ENCODE measurements around the gene ITPKC.

ITPKC gene

GRCh38 chr19:40740747-40741146 lies 23.8 kb downstream of the ITPKC start:
- TF ChIP-seq CTCF (IDR thresholded peaks at IDR 0.05; ENCODE audit: control extremely low read depth, extremely low read depth, low read depth, missing control alignments), result no peak
- DNase-seq (ENCODE audit: extremely low spot score), result no peak
- POLR2A ChIA-PET, result interaction anchor here (1.2 kb wide), 1 partner anchor 10 kb away, joined by 3 read pairs; the partner anchor contains the start of gene ACTMAP
- CTCF ChIA-PET, result interaction anchor here (1.2 kb wide), 1 partner anchor 80 kb away, joined by 3 read pairs; no protein-coding TSS in a partner anchor

GRCh38 chr19:40741527-40742390 lies 24.8 kb downstream of the ITPKC start:
- CTCF ChIA-PET, result interaction anchor here (1.4 to 2.2 kb wide), 5 partner anchors 8 to 107 kb away, joined by 4 to 10 read pairs (median 5); partner anchors contain the start of gene RAB4B

GRCh38 chr19:40742477-40742876 lies 25.6 kb downstream of the ITPKC start:
- ChIA-PET POLR2A (interaction anchor here (0.6 to 1.5 kb wide), 2 partner anchors 11 to 26 kb away, joined by 3 to 9 read pairs; partner anchors contain the start of genes COQ8B and ITPKC), CTCF (interaction anchor here (1.4 to 2.2 kb wide), 5 partner anchors 9 to 108 kb away, joined by 4 to 10 read pairs (median 5); partner anchors contain the start of gene RAB4B)
- no peak for TF ChIP-seq CTCF (IDR thresholded peaks at IDR 0.05; ENCODE audit: control extremely low read depth, extremely low read depth, low read depth, missing control alignments)
- DNase-seq (ENCODE audit: extremely low spot score), result no peak

More at GRCh38 chr19:40741527-40742390, 24.8 kb downstream of the ITPKC start:
- TF ChIP-seq CTCF (IDR thresholded peaks at IDR 0.05; ENCODE audit: control extremely low read depth, extremely low read depth, low read depth, missing control alignments), result no peak
- POLR2A ChIA-PET, result interaction anchor here (0.6 to 1.5 kb wide), 2 partner anchors 12 to 25 kb away, joined by 3 to 9 read pairs; partner anchors contain the start of genes COQ8B and ITPKC
- no peak for DNase-seq (ENCODE audit: extremely low spot score)

GRCh38 chr19:40742886-40743285 lies 26.0 kb downstream of the ITPKC start:
- CTCF ChIA-PET, result interaction anchor here (1.2 to 2.2 kb wide), 6 partner anchors 9 to 108 kb away, joined by 3 to 10 read pairs (median 4); partner anchors contain the start of genes ITPKC and RAB4B
- DNase-seq (ENCODE audit: extremely low spot score), result no peak
- POLR2A ChIA-PET, result interaction anchor here (1.5 kb wide), 1 partner anchor 26 kb away, joined by 3 read pairs; the partner anchor contains the start of genes COQ8B and ITPKC
- no peak for TF ChIP-seq CTCF (IDR thresholded peaks at IDR 0.05; ENCODE audit: control extremely low read depth, extremely low read depth, low read depth, missing control alignments)

- TF ChIP-seq CTCF (IDR thresholded peaks at IDR 0.05; ENCODE audit: control extremely low read depth, extremely low read depth, low read depth, missing control alignments), result no peak
- no peak for DNase-seq (ENCODE audit: extremely low spot score)
- ChIA-PET POLR2A (no interaction called here), CTCF (interaction anchor here (0.7 to 2.2 kb wide), 7 partner anchors 10 to 109 kb away, joined by 3 to 10 read pairs (median 3); partner anchors contain the start of genes EGLN2 and ITPKC)
These were observed 27.0 kb downstream of the ITPKC start for GRCh38 chr19:40743926-40744325.

Measured in GM10248 (cell line).